Stimulated activated CD4-positive, alpha-beta T cell treated with anti-CD3 and anti-CD28 coated beads, Interleukin-1b, Interleukin-23, amount 100 ng/mL, for 24 hours (primary cell): Measurements from ENCODE around the gene PIK3CB.

ENCODE experiments used
- DNase-seq, 4 experiments: peaks; one replicate each; pipeline ENCODE4 v3.0.0-alpha.2; 2020; ENCODE audit warnings: low read depth in 4 of 4, low spot score in 1 of 4

The PIK3CB gene

DNA sequence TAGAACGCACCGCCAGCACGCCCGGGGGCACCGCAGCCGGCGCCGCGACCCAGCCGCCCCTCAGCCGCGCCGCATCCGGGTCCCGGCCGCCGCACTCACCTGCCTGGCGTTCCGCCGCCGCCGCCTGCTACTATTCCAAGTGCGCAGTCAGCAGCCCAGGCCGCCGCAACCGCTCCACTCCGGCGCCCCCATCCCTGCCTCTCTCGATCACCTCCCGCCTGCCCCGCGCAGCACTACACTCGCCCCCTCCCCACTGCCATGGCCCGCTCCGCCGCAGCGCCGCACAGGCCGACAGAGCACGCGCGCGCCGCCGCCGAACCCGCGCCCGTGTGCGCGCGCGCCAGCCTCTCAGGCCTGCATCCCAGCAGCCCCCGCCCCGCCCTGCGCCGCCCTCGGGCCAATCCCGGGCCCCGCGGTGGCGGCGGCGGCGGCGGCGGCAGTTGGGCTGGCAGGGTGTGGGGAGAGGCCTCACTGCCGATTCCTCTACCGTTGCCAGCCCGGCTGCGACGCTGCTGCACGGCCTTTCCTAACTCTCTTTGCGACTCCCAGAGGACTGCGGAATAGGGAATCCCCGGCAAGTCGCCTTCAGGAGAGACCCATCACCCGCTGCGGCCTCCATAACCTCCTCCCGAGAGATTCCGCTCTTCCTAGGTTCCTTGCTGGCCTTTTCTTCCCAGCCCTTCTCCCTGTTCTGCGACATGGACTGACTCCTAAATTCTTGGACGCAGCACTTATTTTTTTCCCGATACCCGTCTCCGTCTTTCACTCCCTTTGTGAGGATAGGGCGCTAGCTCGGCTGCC is at the start of gene PIK3CB:
Gene PIK3CB (minus strand): TSS at position 333 of the 801 bp plus-strand sequence. CDS start 75,585 bp downstream, outside the sequence.
- DNase-seq, result peak; percentile 72 to 85 (median 82)

DNA sequence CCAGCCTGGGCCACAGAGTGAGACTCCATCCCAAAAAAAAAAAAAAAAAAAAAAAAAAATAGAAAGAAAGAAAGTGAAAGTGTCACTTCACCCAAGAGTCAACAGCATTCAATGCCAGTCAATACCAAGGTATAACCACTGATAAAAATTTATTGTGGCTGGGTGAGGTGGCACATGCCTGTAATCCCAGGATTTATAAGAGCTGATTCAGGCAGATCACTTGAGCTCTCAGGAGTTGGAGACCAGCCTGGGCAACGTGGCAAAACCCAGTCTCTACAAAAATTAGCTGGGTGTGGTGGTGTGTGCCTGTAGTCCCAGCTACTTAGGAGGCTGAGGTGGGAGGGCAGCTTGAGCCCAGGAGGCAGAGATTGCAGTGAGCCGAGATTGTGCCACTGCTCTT is 46.5 kb upstream of the PIK3CB start:
- no peak for DNase-seq

DNA sequence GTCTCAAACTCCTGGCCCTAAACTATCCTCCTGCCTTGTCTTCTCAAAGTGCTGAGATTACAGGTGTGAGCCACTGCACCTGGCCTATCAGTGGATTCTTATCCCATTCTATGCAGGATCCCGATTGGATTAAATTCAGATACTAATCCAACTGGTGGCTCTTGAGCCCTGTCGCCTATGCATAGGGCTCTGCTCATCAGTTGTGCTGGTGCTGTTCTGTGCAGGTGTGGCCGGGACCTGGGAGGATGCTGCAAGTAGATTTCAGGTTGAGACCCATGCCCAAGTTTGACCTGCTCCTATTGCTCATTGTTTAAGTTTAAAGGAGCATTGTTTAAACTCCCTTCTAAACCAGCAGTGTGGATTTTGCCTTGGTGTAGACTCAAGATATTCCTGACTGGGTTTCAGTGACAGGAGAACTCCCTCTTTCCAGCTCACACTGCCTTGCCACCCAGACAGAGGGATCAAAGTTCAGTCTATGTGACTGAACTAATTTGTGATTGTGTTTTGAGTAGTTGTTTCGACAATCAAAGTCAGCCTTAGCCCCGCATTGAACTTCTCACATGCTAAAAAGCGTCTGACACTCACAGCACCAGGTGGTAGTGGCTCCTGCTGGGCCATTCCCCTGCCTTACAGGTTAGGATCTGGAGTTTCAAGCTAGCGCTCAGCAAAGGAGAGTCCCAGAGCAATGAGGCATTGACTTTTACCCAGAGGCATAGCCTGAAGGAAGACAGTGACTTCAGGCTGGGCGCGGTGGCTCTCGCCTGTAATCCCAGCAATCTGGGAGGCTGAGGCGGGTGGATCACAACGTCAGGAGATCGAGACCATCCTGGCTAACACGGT is 45.0 kb upstream of the PIK3CB start:
- no peak for DNase-seq

DNA sequence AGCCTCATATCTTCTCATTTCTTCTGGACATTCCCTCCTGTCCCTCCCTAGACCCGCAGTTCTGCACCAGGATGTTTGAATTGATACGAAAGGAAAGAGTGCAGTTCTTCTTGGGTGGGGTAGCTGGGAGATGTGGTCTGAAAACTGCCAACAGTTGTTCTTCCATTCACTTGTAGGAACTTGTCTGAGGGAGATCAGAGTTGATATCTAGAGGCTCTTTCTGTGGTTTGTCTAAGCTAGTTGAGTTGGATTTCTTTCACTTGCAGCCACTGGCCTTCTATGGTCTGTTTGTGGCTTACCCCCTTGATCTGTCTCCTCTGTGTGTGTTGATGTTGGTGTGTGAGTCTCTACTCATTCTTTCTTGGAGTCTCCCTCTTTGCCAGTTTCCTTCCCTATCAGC is 42.5 kb upstream of the PIK3CB start:
- DNase-seq, result no peak

DNA sequence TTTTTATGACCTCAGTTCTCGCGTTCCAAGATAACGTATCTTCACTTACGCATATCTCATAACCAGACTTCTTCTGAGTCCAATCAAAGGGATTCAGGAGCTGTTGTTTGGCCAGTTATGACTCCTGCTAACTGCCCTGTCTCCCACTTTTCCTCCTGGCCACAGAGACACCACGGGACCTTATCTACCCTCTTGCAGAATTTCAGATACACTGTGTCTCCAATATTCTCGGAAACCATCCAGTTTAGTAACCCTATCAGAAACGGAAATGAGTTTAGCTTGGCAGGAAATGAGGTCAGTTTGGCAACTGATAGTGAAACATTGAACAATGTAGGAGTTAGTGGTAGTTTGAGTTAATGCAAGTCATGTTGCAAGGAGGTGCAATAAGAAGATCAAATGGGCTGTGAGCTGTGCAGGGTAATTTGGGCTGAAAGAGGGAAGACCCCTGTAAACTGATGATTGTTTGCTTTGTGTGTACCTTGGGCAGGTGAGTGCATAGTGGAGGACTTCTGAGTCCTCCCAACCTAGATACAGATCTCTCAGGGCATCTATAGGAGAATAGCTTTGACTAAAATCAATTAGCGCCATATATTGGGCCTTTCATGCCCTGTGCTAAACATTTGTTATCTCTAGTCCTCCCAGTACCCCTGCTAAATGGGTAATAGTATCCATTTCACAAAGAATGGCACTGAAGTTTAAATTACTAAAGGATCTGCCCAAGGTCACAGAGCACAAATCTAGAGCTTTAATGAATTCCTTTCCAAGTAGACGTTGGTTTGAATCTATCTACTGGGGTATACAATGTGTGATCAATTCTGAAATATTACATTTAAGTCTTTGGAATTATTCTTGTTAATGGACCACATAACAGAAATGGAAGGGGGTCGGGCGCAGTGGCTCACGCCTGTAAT is 41.3 kb upstream of the PIK3CB start:
- DNase-seq, result no peak

DNA sequence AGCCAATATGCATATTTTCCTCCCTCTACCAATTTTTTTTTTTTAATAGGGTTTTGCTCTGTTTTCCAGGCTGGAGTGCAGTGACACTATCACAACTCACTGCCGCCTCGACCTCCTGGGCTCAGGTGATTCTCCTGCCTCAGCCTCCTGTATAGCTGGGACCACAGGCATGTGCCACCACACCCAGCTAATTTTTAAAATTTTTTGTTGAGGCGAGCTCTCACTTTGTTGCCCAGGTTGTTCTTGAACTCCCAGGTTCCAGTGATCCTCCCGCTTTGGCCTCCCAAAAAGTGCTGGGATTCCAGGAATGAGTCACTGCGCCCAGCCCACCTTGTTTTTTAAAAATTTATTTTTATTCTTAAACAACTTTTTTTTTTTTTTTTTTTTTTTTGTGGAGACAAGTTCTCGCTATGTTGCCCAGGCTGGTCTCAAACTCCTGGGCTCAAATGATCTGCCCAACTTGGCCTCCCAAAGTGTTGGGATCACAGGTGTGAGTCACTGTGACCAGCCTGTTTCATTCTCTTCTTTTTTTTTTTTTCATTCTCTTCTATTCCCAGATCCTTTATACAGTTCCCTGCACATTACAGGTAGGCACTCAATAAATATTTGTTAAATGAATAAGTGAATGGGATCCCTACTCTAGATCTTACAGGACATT is 40.5 kb upstream of the PIK3CB start:
- no peak for DNase-seq

DNA sequence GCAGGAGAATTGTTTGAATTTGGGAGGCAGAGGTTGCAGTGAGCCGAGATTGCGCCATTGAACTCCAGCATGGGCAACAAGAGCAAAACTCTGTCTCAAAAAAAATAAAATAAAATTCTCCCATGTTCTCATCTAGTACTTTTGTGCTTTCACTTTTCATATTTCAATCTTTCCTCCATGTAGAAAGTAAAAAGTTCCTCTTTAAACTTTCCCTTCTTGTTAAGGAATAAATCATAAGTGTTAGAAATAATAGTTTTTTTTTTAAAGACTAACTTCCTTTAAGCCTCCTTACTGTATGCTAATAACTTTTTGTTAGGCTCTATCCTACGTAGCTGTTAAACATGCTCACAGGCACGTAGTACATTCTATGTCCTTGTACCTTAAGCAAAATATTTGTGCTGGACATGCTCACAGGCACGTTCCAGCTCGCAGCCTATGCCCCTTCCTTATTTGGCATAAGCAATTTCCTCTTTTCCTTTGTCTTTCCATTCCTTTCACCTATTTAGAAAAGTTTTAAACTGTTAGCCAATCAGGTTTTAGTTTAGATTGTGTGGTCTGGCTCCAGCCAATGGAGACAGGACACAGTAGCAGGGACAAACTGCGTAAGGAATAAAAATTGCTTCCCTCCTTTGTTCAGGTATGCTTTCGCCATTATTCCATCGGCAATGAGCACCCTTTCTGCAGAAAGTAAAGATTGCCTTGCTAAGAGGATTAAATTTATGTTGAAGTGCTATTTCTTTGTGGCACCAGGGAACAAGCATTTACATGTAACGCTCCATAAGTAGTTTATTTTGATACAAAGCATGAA is 38.9 kb upstream of the PIK3CB start:
- DNase-seq, result no peak

DNA sequence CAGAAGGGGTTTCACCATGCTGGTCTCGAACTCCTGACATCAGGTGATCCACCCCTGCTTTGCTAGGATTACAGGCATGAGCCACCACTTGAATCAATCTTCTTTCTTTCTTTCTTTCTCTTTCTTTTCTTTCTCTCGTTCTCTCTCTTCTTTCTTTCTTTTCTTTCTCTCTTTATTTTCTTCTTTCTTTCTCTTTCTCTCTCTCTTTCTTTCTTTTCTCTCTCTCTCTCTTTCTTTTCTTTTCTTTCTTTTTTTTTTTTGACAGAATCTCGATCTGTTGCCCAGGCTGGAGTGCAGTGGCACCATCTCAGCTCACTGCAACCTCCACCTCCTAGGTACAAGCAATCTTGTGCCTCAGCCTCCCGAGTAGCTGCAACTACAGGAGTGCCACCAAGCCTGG is 37.9 kb upstream of the PIK3CB start:
- DNase-seq, result no peak

DNA sequence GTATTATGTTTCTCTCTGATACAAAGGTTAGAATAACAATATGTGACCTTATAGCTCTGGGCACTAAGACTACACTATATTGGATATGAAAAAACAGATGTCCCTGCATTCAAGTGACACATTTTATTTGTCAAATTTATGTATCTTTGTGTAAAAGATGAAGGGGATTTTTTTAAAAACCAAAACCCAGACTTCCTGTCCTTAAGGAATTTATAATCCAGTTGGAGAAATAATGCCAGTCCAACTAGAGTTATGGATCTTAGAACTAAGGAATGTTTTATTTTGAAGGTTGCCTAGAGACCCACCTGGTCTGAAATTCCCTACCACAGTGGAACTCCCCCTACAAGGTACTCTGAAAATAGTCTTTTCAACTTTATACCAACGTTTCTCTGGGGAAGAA is 33.3 kb upstream of the PIK3CB start:
- DNase-seq, result no peak

DNA sequence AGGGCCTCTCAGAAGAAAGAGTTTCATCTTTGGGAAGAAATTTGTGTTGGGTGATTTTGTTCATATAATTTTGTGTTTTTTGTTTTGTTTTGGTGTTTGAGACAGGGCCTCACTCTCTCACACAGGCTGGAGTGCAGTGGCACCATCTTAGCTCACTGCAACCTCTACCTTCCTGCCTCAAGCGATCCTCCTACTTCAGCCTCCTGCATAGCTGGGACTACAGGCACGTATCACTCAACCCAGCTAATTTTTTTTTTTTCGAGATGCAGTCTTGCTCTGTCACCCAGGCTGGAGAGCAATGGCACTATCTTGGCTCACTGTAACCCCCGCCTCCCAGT is 29.0 kb upstream of the PIK3CB start:
- no peak for DNase-seq

DNA sequence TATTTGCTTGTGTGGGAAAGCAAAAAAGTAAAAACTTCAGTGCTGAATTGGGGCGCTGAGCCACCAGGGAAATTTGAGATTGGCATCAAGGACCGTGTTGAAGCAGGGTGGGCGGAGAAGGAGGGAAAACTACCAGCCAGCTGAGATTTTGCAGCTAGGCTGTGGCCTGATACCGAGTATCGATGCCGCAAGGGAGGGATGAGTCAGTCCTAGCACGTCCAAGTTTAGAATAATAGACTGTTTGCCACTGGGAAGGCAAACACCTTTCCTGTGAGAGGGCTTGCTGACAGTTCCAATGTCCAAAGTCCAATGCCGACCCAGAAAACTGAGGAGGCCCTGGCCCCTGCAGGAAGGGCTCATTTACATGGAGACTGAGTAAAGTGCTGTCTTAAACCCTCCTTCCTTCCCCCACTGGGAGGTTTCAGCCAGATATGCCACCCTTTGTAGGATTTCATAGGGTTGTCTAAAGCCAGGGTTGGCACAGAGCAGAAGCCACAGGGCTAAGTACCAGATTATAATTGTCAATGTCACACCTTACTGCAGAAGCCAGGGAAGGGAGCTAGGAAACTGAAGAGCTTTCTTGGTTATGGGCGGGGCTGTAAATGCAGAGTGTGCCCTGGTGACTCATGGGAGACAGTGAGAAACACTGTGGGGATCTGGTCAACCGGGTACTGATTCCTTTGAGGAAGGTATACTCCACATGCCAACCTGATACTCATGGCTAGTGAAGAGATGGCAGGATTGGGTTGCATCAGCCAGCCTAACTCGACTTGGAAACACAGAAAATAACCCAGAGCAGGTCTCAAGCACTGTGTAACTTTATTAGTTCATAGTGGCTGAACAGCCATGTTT is 28.4 kb upstream of the PIK3CB start:
- no peak for DNase-seq

DNA sequence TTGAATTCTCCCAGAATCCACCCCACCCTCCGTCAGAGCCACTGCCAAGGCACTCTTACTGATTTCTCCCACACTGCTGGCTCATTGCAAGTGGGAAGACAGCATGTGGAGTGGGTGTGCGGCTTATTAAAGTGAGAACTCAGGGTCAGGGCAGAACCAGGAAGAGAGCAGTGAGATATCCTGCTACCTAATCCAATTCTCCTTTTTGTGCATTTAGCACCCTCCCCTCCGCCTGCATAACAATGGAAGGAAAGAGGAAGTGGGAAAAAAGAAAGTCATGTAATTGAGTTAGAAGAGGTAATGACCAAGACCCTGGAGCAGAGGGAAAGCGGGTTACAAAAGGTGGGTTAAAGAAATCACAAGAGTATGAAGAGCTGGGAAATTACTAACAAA is 27.8 kb upstream of the PIK3CB start:
- no peak for DNase-seq

DNA sequence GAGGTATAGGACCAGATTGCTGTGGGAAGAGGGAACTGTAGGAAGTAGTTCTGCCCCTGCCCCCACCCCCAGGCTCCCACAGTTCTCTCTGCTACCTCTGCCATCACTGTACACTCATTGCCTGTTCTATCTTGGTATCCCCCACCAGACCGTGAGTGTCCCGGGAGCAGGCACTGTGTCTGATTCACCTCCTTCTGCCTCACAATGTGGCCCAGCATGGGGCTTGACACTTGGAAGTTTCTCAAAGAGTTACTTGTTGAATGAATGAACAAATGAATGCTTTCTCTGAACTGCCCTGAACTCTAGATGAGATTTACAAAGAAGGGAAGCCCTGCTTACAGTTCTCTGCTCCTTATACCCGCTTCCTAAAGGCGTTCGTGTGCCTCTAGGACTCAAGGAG is 27.1 kb upstream of the PIK3CB start:
- DNase-seq, result no peak

DNA sequence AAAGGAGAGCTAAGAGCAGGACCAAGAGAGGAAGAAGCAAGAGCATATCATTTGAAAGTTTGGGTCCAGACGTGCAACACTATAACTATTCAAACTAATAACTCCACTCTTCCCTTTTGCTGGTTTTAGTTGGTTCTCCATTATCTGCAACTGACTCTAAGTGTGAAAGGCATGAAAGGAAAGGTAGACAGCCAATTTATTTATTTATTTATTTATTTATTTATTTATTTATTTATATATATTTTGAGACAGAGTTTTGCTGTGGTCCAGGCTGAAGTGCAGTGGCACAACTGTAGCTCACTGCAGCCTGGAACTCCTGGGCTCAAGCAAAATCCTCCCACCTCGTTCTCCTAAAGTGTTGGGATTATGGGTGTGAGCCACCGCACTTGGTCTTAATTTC is 22.1 kb upstream of the PIK3CB start:
- DNase-seq, result no peak

DNA sequence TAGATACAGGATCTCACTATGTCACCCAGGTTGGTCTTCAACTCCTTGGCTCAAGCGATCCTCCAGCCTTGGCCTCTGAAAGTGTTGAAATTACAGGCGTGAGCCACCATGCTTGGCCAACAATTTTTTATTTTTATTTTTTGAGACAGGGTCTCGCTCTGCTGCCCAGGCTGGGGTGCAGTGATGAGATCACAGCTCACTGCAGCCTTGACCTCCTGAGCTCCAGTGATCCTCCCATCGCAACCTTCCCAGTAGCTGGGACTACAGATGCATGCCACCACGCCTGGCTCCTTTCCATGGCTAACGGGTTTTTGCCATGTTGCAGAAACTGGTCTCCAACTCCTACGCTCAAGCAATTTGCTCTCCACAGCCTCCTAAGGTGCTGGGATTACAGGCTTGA is 20.2 kb upstream of the PIK3CB start:
- DNase-seq, result no peak

DNA sequence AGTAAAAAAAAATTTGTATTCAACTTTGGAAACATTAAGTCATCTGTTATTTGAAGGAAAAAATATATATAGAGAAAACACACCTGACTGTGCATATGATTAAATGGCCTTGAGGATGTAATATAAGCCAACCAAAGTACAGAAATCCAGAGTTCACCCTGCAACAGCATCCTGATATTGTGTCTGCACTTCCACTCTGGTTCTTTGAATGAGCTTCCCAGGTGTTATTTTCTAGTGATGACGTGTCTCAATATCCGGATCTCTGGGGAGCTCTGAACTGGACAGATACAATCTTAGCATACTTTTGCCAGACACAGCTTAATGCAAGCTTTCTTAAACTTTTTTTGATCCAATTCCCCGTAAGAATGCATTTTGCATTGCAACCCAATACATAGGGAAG is 19.5 kb upstream of the PIK3CB start:
- DNase-seq, result no peak

DNA sequence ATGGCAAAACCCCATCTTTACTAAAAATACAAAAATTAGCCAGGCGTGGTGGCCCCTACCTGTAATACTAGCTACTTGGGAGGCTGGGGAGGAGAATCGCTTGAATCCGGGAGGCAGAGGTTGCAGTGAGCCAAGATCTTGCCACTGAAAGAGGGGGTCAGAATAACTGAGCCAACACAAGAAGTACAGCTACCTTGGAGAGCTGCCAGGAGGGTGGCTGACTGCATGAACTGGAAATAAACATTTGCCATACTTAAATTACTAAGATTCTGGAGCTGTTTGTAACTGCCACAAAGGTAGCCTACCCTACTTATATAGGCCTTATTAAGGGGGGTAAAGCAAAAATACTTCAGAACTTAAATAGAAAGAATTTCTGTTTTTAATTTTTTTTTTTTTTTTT is 15.4 kb upstream of the PIK3CB start:
- DNase-seq, result no peak

DNA sequence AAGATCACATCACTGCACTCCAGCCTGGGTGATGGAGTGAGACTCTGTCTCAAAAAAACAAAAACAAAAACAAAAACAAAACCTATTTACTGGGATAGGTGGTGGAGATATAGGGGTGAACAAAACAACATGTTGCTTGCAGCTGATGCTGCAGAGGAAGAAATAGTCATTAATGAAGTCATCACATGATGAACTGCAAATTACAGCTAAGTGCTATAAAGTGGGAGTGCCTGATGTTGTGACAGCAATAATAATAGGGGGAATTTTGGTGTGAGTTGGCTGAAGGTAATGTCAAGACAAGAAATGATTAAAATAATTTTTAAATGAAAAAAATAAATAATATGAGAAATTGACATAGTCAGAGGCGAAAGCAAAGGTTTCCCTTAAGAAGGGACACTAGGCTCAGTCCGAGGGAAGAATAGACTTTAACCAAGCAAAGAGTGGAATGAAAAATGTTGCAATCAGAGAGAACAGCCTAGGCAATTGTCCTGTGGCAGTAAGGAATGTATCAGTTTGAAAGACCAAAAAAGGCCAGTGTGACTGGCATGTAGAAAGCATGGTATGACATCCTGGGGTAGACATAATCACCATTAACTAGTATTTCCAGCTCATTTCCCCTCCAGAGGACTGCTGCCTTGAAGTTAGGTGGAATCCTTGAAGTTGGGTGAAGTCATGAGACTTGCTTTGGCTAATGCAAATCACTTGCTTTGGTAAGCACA is 14.7 kb upstream of the PIK3CB start:
- DNase-seq, result no peak

DNA sequence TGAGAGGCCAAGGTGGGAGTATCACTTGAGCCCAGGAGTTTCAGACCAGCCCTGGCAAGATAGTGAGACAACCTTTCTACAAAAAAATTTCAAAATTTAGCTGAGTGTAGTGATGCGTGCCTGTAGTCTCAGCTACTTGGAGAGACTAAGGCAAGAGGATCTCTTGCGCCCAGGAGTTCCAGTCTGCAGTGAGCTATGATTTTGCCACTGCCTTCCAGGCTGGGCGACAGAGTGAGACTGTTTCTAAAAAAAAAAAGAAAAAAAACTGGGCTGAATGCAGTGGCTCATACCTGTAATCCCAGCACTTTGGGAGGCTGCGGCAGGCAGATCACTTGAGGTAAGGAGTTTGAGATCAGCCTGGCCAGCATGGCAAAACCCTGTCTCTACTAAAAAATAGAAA is 14.0 kb upstream of the PIK3CB start:
- DNase-seq, result no peak
